SK-N-MC (cell line): ENCODE results near the gene KLHL6.

Source experiments
- EZH2 ChIP-seq: fragments of 200-600 bp; sonication (generic); IDR thresholded peaks from one replicate; pipeline ENCODE4 v1.6.1; 2017; ENCODE audit warnings: antibody characterized with exemption
- FOXP2 ChIP-seq: optimal IDR thresholded peaks from 2 replicates; pipeline ENCODE3; 2011; ENCODE audit warnings: mild to moderate bottlenecking, moderate library complexity; ENCODE audit not compliant: insufficient read depth; ENCODE audit errors: extremely low read length, control extremely low read depth
- POLR2AphosphoS5 ChIP-seq: IDR thresholded peaks from 2 replicates; pipeline ENCODE4 v1.6.1; 2012; ENCODE audit warnings: mild to moderate bottlenecking, low read depth, low read length, borderline replicate concordance

- TF ChIP-seq POLR2AphosphoS5 (no peak), EZH2 (no peak), FOXP2 (no peak)
These were observed 111.8 kb downstream of the KLHL6 start for GRCh38 chr3:183443395-183444385.
